Heart right ventricle (tissue), 16 donors: ENCODE data around the gene ILK. TPM values are rescaled to one million over a fixed set of nuclear protein-coding genes. Genes with fewer than 3 reads are reported as not detected.

ENCODE experiments used
- ATAC-seq, 8 donors: fragments of 200-7000 bp; cut with Tn5 transposase; one replicate each; pipeline ENCODE4 v1.9.1; 2020; ENCODE audit warnings: mild to moderate bottlenecking in 8 of 8, moderate library complexity in 8 of 8, moderate number of reproducible peaks in 1 of 8
- DNase-seq, 2 donors: peaks; one replicate each; pipeline ENCODE4 v3.0.0-alpha.2; 2020
- H3K27ac ChIP-seq, 10 donors: fragments of 200-600 bp; sonication (generic) in 2 of 10; one replicate each; pipeline versions ENCODE4 v1.5.0 to v1.8.0; 2020 to 2022; ENCODE audit warnings: mild to moderate bottlenecking in 3 of 10
- H3K27me3 ChIP-seq, 7 donors: fragments of 200-600 bp; one replicate each; pipeline ENCODE4 v1.8.0; 2021 to 2022; ENCODE audit warnings: mild to moderate bottlenecking in 2 of 7
- H3K36me3 ChIP-seq, 9 donors: fragments of 200-600 bp; sonication (generic) in 1 of 9; one replicate each; pipeline versions ENCODE4 v1.5.0 to v1.8.0; 2020 to 2022; ENCODE audit warnings: mild to moderate bottlenecking in 2 of 9
- H3K4me1 ChIP-seq, 9 donors: fragments of 200-600 bp; sonication (generic) in 1 of 9; one replicate each; pipeline versions ENCODE4 v1.5.0 to v1.8.0; 2020 to 2022; ENCODE audit warnings: mild to moderate bottlenecking in 4 of 9
- H3K4me3 ChIP-seq, 10 donors: fragments of 200-600 bp; sonication (generic) in 2 of 10; one replicate each; pipeline versions ENCODE4 v1.5.0 to v1.8.0; 2020 to 2022; ENCODE audit warnings: mild to moderate bottlenecking in 7 of 10, moderate library complexity in 2 of 10
- H3K9me3 ChIP-seq, 11 donors: fragments of 200-600 bp in 10 of 11; sonication (generic) in 2 of 11; one replicate each; pipeline versions ENCODE4 v1.5.0 to v1.8.0; 2013 to 2022; ENCODE audit warnings: mild to moderate bottlenecking in 2 of 11, control low read depth in 1 of 11, moderate library complexity in 1 of 11
- WGBS, 2 donors: extraction: QIAGEN DNeasy Blood & Tissue Kit; methylation state at CpG; one replicate each; pipeline ENCODE4 v1.1.7; 2013; ENCODE audit warnings: inconsistent platforms in 1 of 2; 5-methylcytosine and 5-hydroxymethylcytosine counted together
- intact Hi-C, 10 donors: fragments of 100-400 bp; cut with DNase I; formaldehyde crosslinking; loops; one replicate each; pipeline versions ENCODE4 v1.11.1 to v1.14.2; 2022
- polyA plus RNA-seq, 2 donors: library from polyadenylated mRNA; stranded (reverse); fragments of 200-250 nt; gene quantifications; one replicate each; pipeline ENCODE4 v1.2.3, GENCODE V29; 2013
- total RNA-seq, 10 donors: library from RNA; stranded (reverse); fragmentation: NEBNext Ultra II Directional in 3 of 10; extraction: Animal tissue kit (Norgen Biotek cat#: 25700) in 3 of 10; gene quantifications; one replicate each; pipeline versions ENCODE4 v1.2.1 to v1.2.4, GENCODE V29; 2021 to 2023
- TF ChIP-seq, protein P1 (sequence below), 9 donors: fragments of 200-600 bp; sonication (generic) in 2 of 9; IDR thresholded peaks; one replicate each; pipeline versions ENCODE4 v1.5.0 to v1.8.0; 2021 to 2022; ENCODE audit warnings: antibody characterized with exemption in 9 of 9, mild to moderate bottlenecking in 5 of 9, moderate library complexity in 1 of 9
- donor health status: Arrhythmogenic right ventricular cardiomyopathy.
- donor health status: ischemic (EF 13 %, LVEDD 7.1; RV severe dilation, severe dysfunction).
- donor health status: healthy with polysubstance abuse.
- donor health status: DM: no; HTN: yes; CAD: no.
- donor health status: DM: no; HTN: no; CAD: no.
- donor health status: ischemic (EF 25% LVEDD 6.9; RV normal size, moderate dysfunction).
- donor health status: ischemic (EF 25% LVEDD 5.7; RV mildly dilated, moderate dysfunction).
- donor health status: healthy.
- donor health status: DM: yes; HTN: yes; CAD: no.
- donor health status: Ischemic cardiomyopathy.
- donor health status: ischemic (EF 35%, LVEDD 5.7; RV mildly dilated, moderate dysfunction).
- donor health status: nonischemic (EF 11% LVEDD 7.7; RV severe dilation, severe dysfunction).
- donor health status: DM: yes; HTN: yes; CAD: no.
- donor health status: PGD.
- donor health status: ischemic (EF 29% LVEDD 5.4; RV normal size, mild dysfunction).
- donor health status: nonischemic (EF 23%, LVEDD 6.1; RV moderate dilation, normal function).

The ILK gene
- total and polyA plus RNA-seq, 12 donors = 150 to 247 (median 214) TPM

DNA sequence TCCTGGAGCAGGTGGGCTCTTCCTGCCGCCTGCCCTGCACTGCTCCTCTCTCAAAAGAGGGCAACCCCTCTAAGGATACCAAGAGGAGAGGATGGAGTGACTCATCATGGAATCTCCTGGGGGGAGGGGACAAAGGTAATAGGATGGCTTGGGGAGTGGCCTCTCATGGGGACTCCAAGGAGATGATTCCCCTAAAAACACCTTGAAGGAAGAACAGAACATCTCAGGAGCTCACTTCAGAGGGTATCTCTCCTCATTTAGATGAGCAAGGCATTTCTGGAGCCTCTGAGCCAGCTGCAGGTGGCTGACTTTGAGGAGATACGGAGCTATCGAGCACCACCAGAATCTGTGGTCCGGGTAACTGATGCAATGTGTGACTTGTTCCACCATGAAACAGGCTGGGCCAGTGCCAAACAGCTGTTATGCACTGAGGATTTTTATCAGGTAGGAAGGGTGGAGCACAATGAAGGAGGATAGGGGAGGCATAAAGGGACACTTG is 40.4 kb upstream of the ILK start:
- intact Hi-C loops = no loop called here
- DNase-seq = no peak
- no peak for ATAC-seq
- H3K9me3 ChIP-seq = no peaks in the 10 kb centered on the region
- 94 to 98% methylated on average over 4 of the region's 4 CpGs for WGBS, 2 donors
- no peak overlapping the region for H3K4me3 ChIP-seq
- H3K36me3 ChIP-seq = peaks cover 0 to 12% (median 0%) of the 10 kb centered on the region in 9 donors
- peaks cover 0 to 22% (median 3%) of the 10 kb centered on the region in 9 donors for H3K4me1 ChIP-seq
- no peaks in the 10 kb centered on the region for H3K27me3 ChIP-seq
- TF ChIP-seq, protein P1, sequence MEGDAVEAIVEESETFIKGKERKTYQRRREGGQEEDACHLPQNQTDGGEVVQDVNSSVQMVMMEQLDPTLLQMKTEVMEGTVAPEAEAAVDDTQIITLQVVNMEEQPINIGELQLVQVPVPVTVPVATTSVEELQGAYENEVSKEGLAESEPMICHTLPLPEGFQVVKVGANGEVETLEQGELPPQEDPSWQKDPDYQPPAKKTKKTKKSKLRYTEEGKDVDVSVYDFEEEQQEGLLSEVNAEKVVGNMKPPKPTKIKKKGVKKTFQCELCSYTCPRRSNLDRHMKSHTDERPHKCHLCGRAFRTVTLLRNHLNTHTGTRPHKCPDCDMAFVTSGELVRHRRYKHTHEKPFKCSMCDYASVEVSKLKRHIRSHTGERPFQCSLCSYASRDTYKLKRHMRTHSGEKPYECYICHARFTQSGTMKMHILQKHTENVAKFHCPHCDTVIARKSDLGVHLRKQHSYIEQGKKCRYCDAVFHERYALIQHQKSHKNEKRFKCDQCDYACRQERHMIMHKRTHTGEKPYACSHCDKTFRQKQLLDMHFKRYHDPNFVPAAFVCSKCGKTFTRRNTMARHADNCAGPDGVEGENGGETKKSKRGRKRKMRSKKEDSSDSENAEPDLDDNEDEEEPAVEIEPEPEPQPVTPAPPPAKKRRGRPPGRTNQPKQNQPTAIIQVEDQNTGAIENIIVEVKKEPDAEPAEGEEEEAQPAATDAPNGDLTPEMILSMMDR (IDR thresholded peaks at IDR 0.05) = no peak
- H3K27ac ChIP-seq = no peak overlapping the region

DNA sequence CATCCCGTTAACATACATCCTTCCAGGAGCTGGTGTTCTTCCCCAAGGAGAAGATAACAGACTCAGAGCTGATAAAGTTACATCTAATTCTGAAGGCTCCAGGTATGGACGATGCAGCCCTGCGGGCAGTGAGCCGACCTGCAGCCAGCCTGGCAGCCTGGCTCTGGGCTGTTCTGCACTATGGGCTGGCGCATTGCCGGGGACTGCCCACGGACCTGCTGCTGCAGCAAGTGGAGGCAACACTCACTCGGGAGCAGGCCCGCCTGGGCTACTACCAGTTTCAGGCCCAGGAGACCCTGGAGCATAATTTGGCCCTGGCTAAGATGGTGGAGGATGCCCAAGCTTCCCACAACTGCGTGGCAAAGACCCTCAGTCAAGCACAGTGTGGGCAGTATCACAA is 39.9 kb upstream of the ILK start:
- no peaks in the 10 kb centered on the region for H3K27me3 ChIP-seq
- intact Hi-C loops = no loop called here
- H3K4me1 ChIP-seq = peaks cover 0 to 24% (median 5%) of the 10 kb centered on the region in 9 donors
- H3K9me3 ChIP-seq = no peaks in the 10 kb centered on the region
- H3K4me3 ChIP-seq = no peak overlapping the region
- no peak overlapping the region for H3K27ac ChIP-seq
- DNase-seq = no peak
- WGBS, 2 donors = 86 to 93% methylated on average over 10 of the region's 10 CpGs
- H3K36me3 ChIP-seq = peaks cover 0 to 12% (median 0%) of the 10 kb centered on the region in 9 donors
- ATAC-seq = no peak
- TF ChIP-seq, protein P1 (IDR thresholded peaks at IDR 0.05) = no peak

DNA sequence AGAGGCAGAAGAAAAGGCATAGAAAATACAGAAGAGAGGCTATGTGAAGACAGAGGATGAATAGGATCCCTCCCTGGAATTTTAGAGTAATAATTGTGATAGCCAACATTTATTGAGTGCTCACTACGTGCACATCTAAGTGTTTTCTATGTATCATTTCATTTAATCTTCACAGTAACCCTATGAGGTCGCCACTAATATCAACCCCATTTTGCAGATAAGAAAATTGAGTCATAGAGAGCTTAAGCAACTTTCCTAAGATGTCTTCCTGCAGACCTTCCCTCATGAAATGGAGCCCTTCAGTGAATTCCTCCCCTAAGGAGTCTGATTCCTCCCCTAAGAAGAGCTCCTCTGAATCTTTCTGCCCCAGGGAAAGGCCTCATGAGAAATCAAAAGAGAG is 38.2 kb upstream of the ILK start:
- TF ChIP-seq, protein P1 (IDR thresholded peaks at IDR 0.05) = no peak
- Histone ChIP-seq H3K4me3 (no peak overlapping the region), H3K4me1 (peaks cover 0 to 27% (median 9%) of the 10 kb centered on the region in 9 donors), H3K27ac (no peak overlapping the region), H3K27me3 (no peaks in the 10 kb centered on the region), H3K36me3 (peaks cover 0 to 12% (median 0%) of the 10 kb centered on the region in 9 donors), H3K9me3 (no peaks in the 10 kb centered on the region)
- DNase-seq (no peak), ATAC-seq (no peak)
- intact Hi-C loops = no loop called here
- WGBS, 2 donors = 93 to 96% methylated on average over 2 of the region's 2 CpGs

DNA sequence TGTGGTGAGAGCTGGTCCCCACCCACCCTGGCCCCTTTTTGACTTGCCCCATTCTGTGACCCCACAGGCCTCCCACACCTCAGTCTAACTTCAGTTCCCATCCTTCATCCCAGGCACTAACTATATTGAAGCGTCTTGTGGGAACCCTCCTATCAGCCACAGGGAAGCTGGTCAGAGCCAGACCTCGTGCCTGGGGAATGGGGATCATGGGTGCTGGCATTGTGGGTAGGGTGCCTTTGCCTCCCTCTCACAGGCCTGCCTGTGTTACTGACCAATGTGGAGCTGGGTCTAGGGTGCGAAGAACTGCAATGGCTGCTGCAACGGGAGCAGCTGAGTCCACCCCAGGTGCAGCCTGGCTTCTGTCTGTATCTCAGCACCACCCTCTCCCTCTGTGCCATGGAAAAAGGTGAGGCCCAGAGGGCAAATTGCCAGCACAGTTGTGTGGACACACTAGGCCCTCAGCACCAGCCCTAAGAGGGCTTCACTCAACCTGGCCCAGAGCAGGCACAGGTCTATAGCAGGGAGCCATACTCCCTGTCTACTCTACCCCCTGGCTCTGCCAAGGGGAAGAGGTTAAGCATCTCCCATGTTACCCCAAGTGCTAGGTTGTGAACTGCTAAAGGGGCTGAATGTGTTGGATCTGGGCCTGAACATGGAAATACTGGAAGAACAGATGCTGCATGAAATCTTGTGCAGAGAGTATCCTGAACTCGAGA is 37.4 kb upstream of the ILK start:
- DNase-seq (no peak), ATAC-seq (no peak)
- 92 to 95% methylated on average over 5 of the region's 5 CpGs for WGBS, 2 donors
- Histone ChIP-seq H3K9me3 (no peaks in the 10 kb centered on the region), H3K27me3 (no peaks in the 10 kb centered on the region), H3K4me3 (no peak overlapping the region), H3K4me1 (peaks cover 0 to 27% (median 11%) of the 10 kb centered on the region in 9 donors), H3K27ac (no peak overlapping the region), H3K36me3 (peaks cover 0 to 12% (median 0%) of the 10 kb centered on the region in 9 donors)
- TF ChIP-seq, protein P1 (IDR thresholded peaks at IDR 0.05) = no peak
- intact Hi-C loops = no loop called here
